ENCODE results near the gene TMEM87B. TPM values are rescaled to one million over a fixed set of nuclear protein-coding genes. Genes with fewer than 3 reads are reported as not detected.

TMEM87B gene
- total RNA-seq, 4 donors from 2014 or later = 11.9 to 20.1 (median 18.2) TPM

DNA sequence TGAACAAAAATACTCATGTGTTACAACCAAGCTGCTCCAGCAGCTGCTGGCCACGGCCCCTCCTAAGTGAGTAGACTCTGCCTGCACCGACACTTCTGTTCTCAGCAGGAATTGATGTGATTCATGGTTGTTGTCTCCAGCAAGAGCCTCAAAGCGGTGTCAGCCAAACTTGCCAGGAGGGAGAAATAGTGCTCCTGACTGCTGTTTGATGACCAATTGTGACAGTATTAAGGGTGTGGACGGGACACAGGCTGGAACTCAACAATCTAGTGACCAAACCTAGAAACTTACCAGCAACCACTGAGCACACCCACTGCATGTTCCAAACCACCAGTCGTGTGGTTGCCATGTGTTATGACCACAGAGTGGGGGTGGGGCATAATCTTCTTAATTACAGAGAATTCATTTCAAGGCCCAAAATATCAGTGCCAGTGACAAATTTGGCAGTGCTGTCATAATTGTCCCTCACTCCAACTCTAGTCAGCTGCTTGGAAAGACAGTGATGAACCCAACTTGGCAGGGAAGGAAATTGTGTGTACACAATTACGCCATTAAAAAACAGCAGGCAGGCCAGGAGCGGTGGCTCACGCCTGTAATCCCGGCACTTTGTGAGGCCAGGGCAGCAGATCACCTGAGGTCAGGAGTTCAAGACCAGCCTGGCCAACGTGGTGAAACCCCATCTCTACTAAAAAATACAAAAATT lies 113.5 kb downstream of the TMEM87B start:
- no peak for DNase-seq (ENCODE audit: low spot score in 2 of 2)

More for the DNA sequence above, 113.5 kb downstream of the TMEM87B start:
- TF ChIP-seq POLR2A (IDR thresholded peaks at IDR 0.05) (no peak), EP300 (IDR thresholded peaks at IDR 0.05) (no peak)
- TF ChIP-seq, protein P1, sequence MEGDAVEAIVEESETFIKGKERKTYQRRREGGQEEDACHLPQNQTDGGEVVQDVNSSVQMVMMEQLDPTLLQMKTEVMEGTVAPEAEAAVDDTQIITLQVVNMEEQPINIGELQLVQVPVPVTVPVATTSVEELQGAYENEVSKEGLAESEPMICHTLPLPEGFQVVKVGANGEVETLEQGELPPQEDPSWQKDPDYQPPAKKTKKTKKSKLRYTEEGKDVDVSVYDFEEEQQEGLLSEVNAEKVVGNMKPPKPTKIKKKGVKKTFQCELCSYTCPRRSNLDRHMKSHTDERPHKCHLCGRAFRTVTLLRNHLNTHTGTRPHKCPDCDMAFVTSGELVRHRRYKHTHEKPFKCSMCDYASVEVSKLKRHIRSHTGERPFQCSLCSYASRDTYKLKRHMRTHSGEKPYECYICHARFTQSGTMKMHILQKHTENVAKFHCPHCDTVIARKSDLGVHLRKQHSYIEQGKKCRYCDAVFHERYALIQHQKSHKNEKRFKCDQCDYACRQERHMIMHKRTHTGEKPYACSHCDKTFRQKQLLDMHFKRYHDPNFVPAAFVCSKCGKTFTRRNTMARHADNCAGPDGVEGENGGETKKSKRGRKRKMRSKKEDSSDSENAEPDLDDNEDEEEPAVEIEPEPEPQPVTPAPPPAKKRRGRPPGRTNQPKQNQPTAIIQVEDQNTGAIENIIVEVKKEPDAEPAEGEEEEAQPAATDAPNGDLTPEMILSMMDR (IDR thresholded peaks at IDR 0.05) = no peak
- H3K36me3 ChIP-seq = no peaks in the 10 kb centered on the region
- WGBS, 2 donors = 91% methylated on average over 10 of the region's 10 CpGs
- H3K4me3 ChIP-seq = no peak overlapping the region
- no peaks in the 10 kb centered on the region for H3K9me3 ChIP-seq
- no peaks in the 10 kb centered on the region for H3K4me1 ChIP-seq
- H3K27ac ChIP-seq = no peak overlapping the region
- H3K27me3 ChIP-seq = no peaks in the 10 kb centered on the region

Other genes with a start within 250 kb of the TMEM87B start
- gene ANAPC1, start 171.1 kb upstream of the TMEM87B start, total RNA-seq = 10 to 100 TPM; 31.0 to 75.3 (median 58.2) TPM
- 10 to 100 TPM; 22.7 to 61.8 (median 29.3) TPM for gene MERTK, start 156.7 kb upstream of the TMEM87B start, total RNA-seq
- 1 to 10 TPM in 3 of 4 donors, under 1 TPM in 1; 0.60 to 3.9 (median 2.6) TPM for gene FBLN7, start 83.1 kb downstream of the TMEM87B start, total RNA-seq
- gene ZC3H8, start 199.8 kb downstream of the TMEM87B start, total RNA-seq = 10 to 100 TPM in 1 of 4 donors, 1 to 10 TPM in 3; 3.5 to 81.6 (median 5.7) TPM
- 10 to 100 TPM; 12.0 to 19.9 (median 15.3) TPM for gene ZC3H6, start 220.3 kb downstream of the TMEM87B start, total RNA-seq

Measured in tibial nerve (tissue), 4 donors.